Stimulated activated CD8-positive, alpha-beta memory T cell treated with anti-CD3 and anti-CD28 coated beads, Interleukin-15, amount 100 ng/mL, for 1 hour (primary cell): ENCODE measurements around the gene FURIN.
"Not testable (repeated sequence)": the region's sequence is repeated elsewhere in the genome, so short reads cannot be mapped to it uniquely, and the experiment has no call there.

ENCODE experiments used
- DNase-seq: peaks from one replicate; pipeline ENCODE4 v3.0.0-alpha.2; 2020; ENCODE audit warnings: low read depth

The FURIN gene

GRCh38 chr15:90883526-90883975 is 15.2 kb downstream of the FURIN start:
- DNase-seq: no peak

GRCh38 chr15:90883976-90884718 is 15.8 kb downstream of the FURIN start, which contains the start of gene FES:
Gene FES, plus strand, starts transcription at chr15:90884504. Its CDS starts 542 bp downstream, at chr15:90885046.
- no peak for DNase-seq

GRCh38 chr15:90884719-90885431 is 16.5 kb downstream of the FURIN start:
- DNase-seq: no peak

GRCh38 chr15:90885432-90886290 is 17.3 kb downstream of the FURIN start:
- DNase-seq: peak; percentile 70

- no peak for DNase-seq
These were observed 17.9 kb downstream of the FURIN start for GRCh38 chr15:90886291-90886614.

- DNase-seq: no peak
These were observed 18.7 kb downstream of the FURIN start for GRCh38 chr15:90887037-90887481.

- no peak for DNase-seq
These were observed 20.9 kb downstream of the FURIN start for GRCh38 chr15:90889313-90889730.

GRCh38 chr15:90889736-90890456 is 21.5 kb downstream of the FURIN start:
- DNase-seq: no peak

GRCh38 chr15:90890839-90891238 is 22.5 kb downstream of the FURIN start:
- DNase-seq: no peak

- no peak for DNase-seq
These were observed 23.1 kb downstream of the FURIN start for GRCh38 chr15:90891346-90891949.

GRCh38 chr15:90892023-90892422 is 23.6 kb downstream of the FURIN start:
- no peak for DNase-seq

GRCh38 chr15:90892498-90893174 is 24.2 kb downstream of the FURIN start:
- DNase-seq: no peak

- DNase-seq: no peak
These were observed 25.0 kb downstream of the FURIN start for GRCh38 chr15:90893175-90894090.

- DNase-seq: no peak
These were observed 27.3 kb downstream of the FURIN start for GRCh38 chr15:90895571-90896117.

- DNase-seq: not testable (repeated sequence)
These were observed 28.8 kb downstream of the FURIN start for GRCh38 chr15:90897131-90897655.

GRCh38 chr15:90901175-90902039 is 33.0 kb downstream of the FURIN start:
- DNase-seq: no peak

GRCh38 chr15:90902040-90902839 is 33.9 kb downstream of the FURIN start:
- DNase-seq: peak; percentile 37
